Stimulated activated CD4-positive, alpha-beta T cell treated with anti-CD3 and anti-CD28 coated beads, Interleukin-15, amount 100 ng/mL, for 24 hours (primary cell): ENCODE measurements around the gene HDAC2.
A peak's percentile ranks its signal among the peaks of the same experiment; 100 is the strongest.
"Not testable (repeated sequence)": the region's sequence is repeated elsewhere in the genome, so short reads cannot be mapped to it uniquely, and the experiment has no call there.

Experiments used
- DNase-seq: peaks from one replicate; pipeline ENCODE4 v3.0.0-alpha.2; 2020

Gene HDAC2

GRCh38 chr6:113970805-113971676 is at the start of gene HDAC2:
HDAC2 (minus strand) TSS chr6:113971148; CDS start chr6:113970908, 240 bp downstream.
- DNase-seq = peak; percentile 91

GRCh38 chr6:114020196-114020595 is 49.2 kb upstream of the HDAC2 start:
- DNase-seq = no peak

- DNase-seq = not testable (repeated sequence)
Observed at GRCh38 chr6:114017146-114017545, 46.2 kb upstream of the HDAC2 start.

GRCh38 chr6:114014106-114014505 is 43.2 kb upstream of the HDAC2 start:
- not testable (repeated sequence) for DNase-seq

- DNase-seq = not testable (repeated sequence)
Observed at GRCh38 chr6:114011486-114011885, 40.5 kb upstream of the HDAC2 start.

GRCh38 chr6:114010540-114010939 is 39.6 kb upstream of the HDAC2 start:
- DNase-seq = no peak

- no peak for DNase-seq
Observed at GRCh38 chr6:114009192-114009591, 38.2 kb upstream of the HDAC2 start.

- DNase-seq = no peak
Observed at GRCh38 chr6:114008331-114008730, 37.4 kb upstream of the HDAC2 start.

- peak; percentile 15 for DNase-seq
Observed at GRCh38 chr6:114007516-114007915, 36.6 kb upstream of the HDAC2 start.

GRCh38 chr6:114001354-114001753 is 30.4 kb upstream of the HDAC2 start:
- no peak for DNase-seq

GRCh38 chr6:114000069-114000468 is 29.1 kb upstream of the HDAC2 start:
- DNase-seq = no peak

- no peak for DNase-seq
Observed at GRCh38 chr6:113999284-113999683, 28.3 kb upstream of the HDAC2 start.

- no peak for DNase-seq
Observed at GRCh38 chr6:113998811-113999210, 27.9 kb upstream of the HDAC2 start.

- no peak for DNase-seq
Observed at GRCh38 chr6:113997116-113997515, 26.2 kb upstream of the HDAC2 start.

- no peak for DNase-seq
Observed at GRCh38 chr6:113995634-113996033, 24.7 kb upstream of the HDAC2 start.

GRCh38 chr6:113994934-113995342 is 24.0 kb upstream of the HDAC2 start:
- peak; percentile 24 for DNase-seq

- no peak for DNase-seq
Observed at GRCh38 chr6:113989675-113990074, 18.7 kb upstream of the HDAC2 start.

GRCh38 chr6:113982675-113983074 is 11.7 kb upstream of the HDAC2 start:
- DNase-seq = not testable (repeated sequence)

GRCh38 chr6:113982055-113982550 is 11.2 kb upstream of the HDAC2 start:
- no peak for DNase-seq

- DNase-seq = peak; percentile 5
Observed at GRCh38 chr6:113980937-113981554, 10.1 kb upstream of the HDAC2 start.

- no peak for DNase-seq
Observed at GRCh38 chr6:113979937-113980336, 9.0 kb upstream of the HDAC2 start.

GRCh38 chr6:113978084-113978675 is 7.2 kb upstream of the HDAC2 start:
- no peak for DNase-seq

GRCh38 chr6:113976806-113977205 is 5.9 kb upstream of the HDAC2 start:
- no peak for DNase-seq

- DNase-seq = peak; percentile 5
Observed at GRCh38 chr6:113971741-113972140, 793 bp upstream of the HDAC2 start.
